GM23338 (cell line): ENCODE results near the gene LRRC17. TPM values are rescaled to one million over a fixed set of nuclear protein-coding genes. Genes with fewer than 3 reads are reported as not detected.

Experiments used
- ATAC-seq: fragments of 200-7000 bp; cut with Tn5 transposase; 3 replicates; pipeline ENCODE4 v1.9.1; 2020
- DNase-seq: peaks from one replicate; pipeline ENCODE4 v3.0.0-alpha.2; 2015; ENCODE audit warnings: low spot score
- H2AFZ ChIP-seq: fragments of 200-600 bp; sonication (generic); 2 replicates; pipeline ENCODE4 v1.8.0; 2016; ENCODE audit warnings: antibody characterized with exemption, mild to moderate bottlenecking, moderate library complexity
- H3F3A ChIP-seq: fragments of 200-600 bp; sonication (generic); replicated peaks from 2 replicates; pipeline ENCODE4 v1.8.0; 2017; ENCODE audit warnings: antibody characterized with exemption, mixed run types, low read depth
- H3K27ac ChIP-seq: fragments of 200-600 bp; sonication (generic); 2 replicates; pipeline ENCODE4 v1.6.1; 2016; ENCODE audit warnings: low read depth
- H3K27me3 ChIP-seq: fragments of 200-600 bp; sonication (generic); 2 replicates; pipeline ENCODE4 v1.8.0; 2016; ENCODE audit warnings: mild to moderate bottlenecking, mixed run types, moderate library complexity; ENCODE audit not compliant: insufficient read depth
- H3K36me3 ChIP-seq: fragments of 200-600 bp; sonication (generic); 2 replicates; pipeline ENCODE4 v1.8.0; 2016; ENCODE audit warnings: mild to moderate bottlenecking; ENCODE audit not compliant: insufficient read depth
- H3K4me1 ChIP-seq: fragments of 200-600 bp; sonication (generic); 2 replicates; pipeline ENCODE4 v1.8.0; 2016; ENCODE audit warnings: mild to moderate bottlenecking, moderate library complexity; ENCODE audit not compliant: insufficient read depth
- H3K4me2 ChIP-seq: fragments of 200-600 bp; sonication (generic); 2 replicates; pipeline ENCODE4 v1.7.1; 2017; ENCODE audit warnings: mixed run types
- H3K4me3 ChIP-seq: fragments of 200-600 bp; sonication (generic); 2 replicates; pipeline ENCODE4 v1.6.1; 2016; ENCODE audit warnings: mixed run types
- H3K79me2 ChIP-seq: fragments of 200-600 bp; sonication (generic); replicated peaks from 2 replicates; pipeline ENCODE4 v1.8.0; 2017; ENCODE audit warnings: mild to moderate bottlenecking; ENCODE audit not compliant: insufficient read depth
- H3K9me2 ChIP-seq: fragments of 200-600 bp; sonication (generic); 2 replicates; pipeline ENCODE4 v1.8.0; 2017; ENCODE audit not compliant: insufficient read depth
- H4K20me1 ChIP-seq: fragments of 200-600 bp; sonication (generic); replicated peaks from 2 replicates; pipeline ENCODE4 v1.8.0; 2017; ENCODE audit warnings: mild to moderate bottlenecking; ENCODE audit not compliant: insufficient read depth
- H3K27ac Mint-ChIP-seq: 2 replicates; pipeline ENCODE4 v1.8.0; 2020; ENCODE audit warnings: inconsistent platforms, mild to moderate bottlenecking, moderate library complexity, mixed read lengths
- H3K27me3 Mint-ChIP-seq: 3 replicates; pipeline ENCODE4 v1.8.0; 2022; ENCODE audit warnings: low read depth, mild to moderate bottlenecking, moderate library complexity, mixed read lengths, inconsistent platforms; ENCODE audit not compliant: insufficient read depth, poor library complexity
- H3K36me3 Mint-ChIP-seq: 3 replicates; pipeline ENCODE4 v1.8.0; 2021; ENCODE audit warnings: low read depth, mild to moderate bottlenecking, inconsistent platforms, moderate library complexity, mixed read lengths
- H3K4me1 Mint-ChIP-seq: 3 replicates; pipeline ENCODE4 v1.8.0; 2020; ENCODE audit warnings: mild to moderate bottlenecking, inconsistent platforms, mixed read lengths
- H3K4me3 Mint-ChIP-seq: 3 replicates; pipeline ENCODE4 v1.8.0; 2021; ENCODE audit warnings: moderate library complexity, mild to moderate bottlenecking, inconsistent platforms, mixed read lengths
- H3K9me3 Mint-ChIP-seq: 3 replicates; pipeline ENCODE4 v1.8.0; 2020; ENCODE audit warnings: moderate library complexity, mild to moderate bottlenecking, inconsistent platforms, mixed read lengths
- CREB1 ChIP-seq: fragments of 250-450 bp; sonication (Bioruptor Pico); IDR thresholded peaks from 2 replicates; pipeline ENCODE4 v1.5.0; 2020; ENCODE audit warnings: low read depth, mild to moderate bottlenecking, moderate library complexity
- EZH2 ChIP-seq: fragments of 200-600 bp; sonication (generic); IDR thresholded peaks from one replicate; pipeline ENCODE4 v1.8.0; 2017; ENCODE audit warnings: antibody characterized with exemption, mild to moderate bottlenecking, low read depth; ENCODE audit not compliant: unreplicated experiment
- EZH2phosphoT487 ChIP-seq: fragments of 200-600 bp; sonication (generic); IDR thresholded peaks from one replicate; pipeline ENCODE4 v1.8.1; 2018; ENCODE audit warnings: antibody characterized with exemption; ENCODE audit not compliant: unreplicated experiment
- JUNB ChIP-seq: IDR thresholded peaks from one replicate; pipeline ENCODE4 v1.6.1; 2016; ENCODE audit warnings: antibody characterized with exemption; ENCODE audit not compliant: unreplicated experiment
- NANOG ChIP-seq: IDR thresholded peaks from 2 replicates; pipeline ENCODE4 v1.6.1; 2016; ENCODE audit warnings: antibody characterized with exemption, borderline replicate concordance
- POLR2AphosphoS5 ChIP-seq: IDR thresholded peaks from 2 replicates; pipeline ENCODE4 v1.6.1; 2016; ENCODE audit warnings: antibody characterized with exemption, low read depth
- STAT1 ChIP-seq: IDR thresholded peaks from one replicate; pipeline ENCODE4 v1.6.1; 2016; ENCODE audit warnings: antibody characterized with exemption; ENCODE audit not compliant: unreplicated experiment
- ZNF114 ChIP-seq: fragments of 250-450 bp; sonication (Bioruptor Pico); IDR thresholded peaks from 2 replicates; pipeline ENCODE4 v1.5.0; 2020; ENCODE audit warnings: mild to moderate bottlenecking, moderate library complexity
- ZNF331 ChIP-seq: fragments of 250-450 bp; sonication (Bioruptor Pico); IDR thresholded peaks from 2 replicates; pipeline ENCODE4 v1.5.0; 2020; ENCODE audit warnings: low read depth, mild to moderate bottlenecking, moderate library complexity
- polyA plus RNA-seq: library from polyadenylated mRNA; unstranded; fragments of >200 nt; fragmentation: Nextera tagmentation; extraction: Ambion mirVana; gene quantifications from 2 replicates; pipeline ENCODE4 v1.2.1, GENCODE V29; 2016
- total RNA-seq: library from RNA; depleted of rRNA; stranded (reverse); fragments of >200 nt; shearing (Covaris generic); gene quantifications from 2 replicates; pipeline ENCODE4 v1.2.3, GENCODE V29; 2014
- TF ChIP-seq, protein P1 (sequence below): fragments of 250-450 bp; sonication (Bioruptor Pico); IDR thresholded peaks from 2 replicates; pipeline ENCODE4 v1.5.0; 2020; ENCODE audit warnings: mild to moderate bottlenecking, moderate library complexity
- TF ChIP-seq, protein P2 (sequence below): IDR thresholded peaks from one replicate; pipeline ENCODE4 v1.6.1; 2018; ENCODE audit warnings: antibody characterized with exemption; ENCODE audit not compliant: unreplicated experiment
- TF ChIP-seq, protein P3 (sequence below): IDR thresholded peaks from 2 replicates; pipeline ENCODE4 v1.6.1; 2016; ENCODE audit warnings: antibody characterized with exemption
- TF ChIP-seq, protein P4 (sequence below), 2 experiments: fragments of 200-600 bp in 1 of 2; sonication (generic) in 1 of 2; conservative IDR thresholded peaks; 2 replicates each; pipeline versions ENCODE4 v1.5.1 to v1.6.1; 2016 to 2017; ENCODE audit warnings: antibody characterized with exemption in 2 of 2, low read depth in 2 of 2, mild to moderate bottlenecking in 2 of 2, moderate library complexity in 1 of 2

The LRRC17 gene
- total and polyA plus RNA-seq, 2 experiments from 2014 or later: 2.8 to 3.1 TPM

DNA sequence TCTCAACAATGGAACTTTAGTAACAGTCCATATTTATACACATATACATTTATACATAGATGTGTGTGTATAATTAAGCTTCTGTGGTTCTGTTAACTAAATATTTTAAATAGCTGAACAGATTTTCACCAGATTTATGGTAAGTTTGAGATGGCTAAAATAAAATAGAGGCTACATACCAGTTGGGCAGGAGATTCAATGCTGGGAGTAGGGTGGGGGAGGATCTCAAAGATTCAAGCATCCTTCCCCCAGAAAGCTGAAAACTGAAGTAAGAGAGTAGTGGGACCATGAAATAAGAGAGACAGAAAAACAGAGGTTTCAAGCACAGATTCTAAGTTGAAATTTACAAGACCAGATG lies 14.0 kb downstream of the LRRC17 start:
- no peaks in the 10 kb centered on the region for H3K79me2 ChIP-seq
- ATAC-seq (no peak), DNase-seq (no peak)
- no peaks in the 10 kb centered on the region for H3K9me2 ChIP-seq
- H3F3A ChIP-seq: no peaks in the 10 kb centered on the region
- peaks cover 6% of the 10 kb centered on the region for H3K27me3 Mint-ChIP-seq
- no peak overlapping the region for H3K4me3 Mint-ChIP-seq
- H3K27ac ChIP-seq: no peak overlapping the region
- H3K27ac Mint-ChIP-seq: no peak overlapping the region
- no peaks in the 10 kb centered on the region for H3K9me3 Mint-ChIP-seq
- no peak overlapping the region for H2AFZ ChIP-seq
- H3K4me2 ChIP-seq: peak overlapping the region; percentile 64
- peaks cover 29% of the 10 kb centered on the region for H3K4me1 ChIP-seq
- no peak overlapping the region for H3K4me3 ChIP-seq
- no peaks in the 10 kb centered on the region for H3K36me3 ChIP-seq
- no peaks in the 10 kb centered on the region for H4K20me1 ChIP-seq
- peaks cover 20% of the 10 kb centered on the region for H3K4me1 Mint-ChIP-seq
- H3K27me3 ChIP-seq: no peaks in the 10 kb centered on the region
- 0 out of 3 replicates have a peak, but pooled peaks cover 3% of the 10 kb centered on the region for H3K36me3 Mint-ChIP-seq
- TF ChIP-seq, protein P1, sequence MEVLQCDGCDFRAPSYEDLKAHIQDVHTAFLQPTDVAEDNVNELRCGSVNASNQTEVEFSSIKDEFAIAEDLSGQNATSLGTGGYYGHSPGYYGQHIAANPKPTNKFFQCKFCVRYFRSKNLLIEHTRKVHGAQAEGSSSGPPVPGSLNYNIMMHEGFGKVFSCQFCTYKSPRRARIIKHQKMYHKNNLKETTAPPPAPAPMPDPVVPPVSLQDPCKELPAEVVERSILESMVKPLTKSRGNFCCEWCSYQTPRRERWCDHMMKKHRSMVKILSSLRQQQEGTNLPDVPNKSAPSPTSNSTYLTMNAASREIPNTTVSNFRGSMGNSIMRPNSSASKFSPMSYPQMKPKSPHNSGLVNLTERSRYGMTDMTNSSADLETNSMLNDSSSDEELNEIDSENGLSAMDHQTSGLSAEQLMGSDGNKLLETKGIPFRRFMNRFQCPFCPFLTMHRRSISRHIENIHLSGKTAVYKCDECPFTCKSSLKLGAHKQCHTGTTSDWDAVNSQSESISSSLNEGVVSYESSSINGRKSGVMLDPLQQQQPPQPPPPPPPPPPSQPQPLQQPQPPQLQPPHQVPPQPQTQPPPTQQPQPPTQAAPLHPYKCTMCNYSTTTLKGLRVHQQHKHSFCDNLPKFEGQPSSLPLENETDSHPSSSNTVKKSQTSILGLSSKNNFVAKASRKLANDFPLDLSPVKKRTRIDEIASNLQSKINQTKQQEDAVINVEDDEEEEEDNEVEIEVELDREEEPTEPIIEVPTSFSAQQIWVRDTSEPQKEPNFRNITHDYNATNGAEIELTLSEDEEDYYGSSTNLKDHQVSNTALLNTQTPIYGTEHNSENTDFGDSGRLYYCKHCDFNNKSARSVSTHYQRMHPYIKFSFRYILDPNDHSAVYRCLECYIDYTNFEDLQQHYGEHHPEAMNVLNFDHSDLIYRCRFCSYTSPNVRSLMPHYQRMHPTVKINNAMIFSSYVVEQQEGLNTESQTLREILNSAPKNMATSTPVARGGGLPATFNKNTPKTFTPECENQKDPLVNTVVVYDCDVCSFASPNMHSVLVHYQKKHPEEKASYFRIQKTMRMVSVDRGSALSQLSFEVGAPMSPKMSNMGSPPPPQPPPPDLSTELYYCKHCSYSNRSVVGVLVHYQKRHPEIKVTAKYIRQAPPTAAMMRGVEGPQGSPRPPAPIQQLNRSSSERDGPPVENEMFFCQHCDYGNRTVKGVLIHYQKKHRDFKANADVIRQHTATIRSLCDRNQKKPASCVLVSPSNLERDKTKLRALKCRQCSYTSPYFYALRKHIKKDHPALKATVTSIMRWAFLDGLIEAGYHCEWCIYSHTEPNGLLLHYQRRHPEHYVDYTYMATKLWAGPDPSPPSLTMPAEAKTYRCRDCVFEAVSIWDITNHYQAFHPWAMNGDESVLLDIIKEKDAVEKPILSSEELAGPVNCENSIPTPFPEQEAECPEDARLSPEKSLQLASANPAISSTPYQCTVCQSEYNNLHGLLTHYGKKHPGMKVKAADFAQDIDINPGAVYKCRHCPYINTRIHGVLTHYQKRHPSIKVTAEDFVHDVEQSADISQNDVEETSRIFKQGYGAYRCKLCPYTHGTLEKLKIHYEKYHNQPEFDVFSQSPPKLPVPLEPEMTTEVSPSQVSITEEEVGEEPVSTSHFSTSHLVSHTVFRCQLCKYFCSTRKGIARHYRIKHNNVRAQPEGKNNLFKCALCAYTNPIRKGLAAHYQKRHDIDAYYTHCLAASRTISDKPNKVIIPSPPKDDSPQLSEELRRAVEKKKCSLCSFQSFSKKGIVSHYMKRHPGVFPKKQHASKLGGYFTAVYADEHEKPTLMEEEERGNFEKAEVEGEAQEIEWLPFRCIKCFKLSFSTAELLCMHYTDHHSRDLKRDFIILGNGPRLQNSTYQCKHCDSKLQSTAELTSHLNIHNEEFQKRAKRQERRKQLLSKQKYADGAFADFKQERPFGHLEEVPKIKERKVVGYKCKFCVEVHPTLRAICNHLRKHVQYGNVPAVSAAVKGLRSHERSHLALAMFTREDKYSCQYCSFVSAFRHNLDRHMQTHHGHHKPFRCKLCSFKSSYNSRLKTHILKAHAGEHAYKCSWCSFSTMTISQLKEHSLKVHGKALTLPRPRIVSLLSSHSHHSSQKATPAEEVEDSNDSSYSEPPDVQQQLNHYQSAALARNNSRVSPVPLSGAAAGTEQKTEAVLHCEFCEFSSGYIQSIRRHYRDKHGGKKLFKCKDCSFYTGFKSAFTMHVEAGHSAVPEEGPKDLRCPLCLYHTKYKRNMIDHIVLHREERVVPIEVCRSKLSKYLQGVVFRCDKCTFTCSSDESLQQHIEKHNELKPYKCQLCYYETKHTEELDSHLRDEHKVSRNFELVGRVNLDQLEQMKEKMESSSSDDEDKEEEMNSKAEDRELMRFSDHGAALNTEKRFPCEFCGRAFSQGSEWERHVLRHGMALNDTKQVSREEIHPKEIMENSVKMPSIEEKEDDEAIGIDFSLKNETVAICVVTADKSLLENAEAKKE (CRISPR knock-in tag): no peak
- no peak for TF ChIP-seq JUNB
- TF ChIP-seq ZNF114 (CRISPR knock-in tag): no peak
- TF ChIP-seq CREB1: no peak
- no peak for TF ChIP-seq EZH2phosphoT487
- TF ChIP-seq, protein P2, sequence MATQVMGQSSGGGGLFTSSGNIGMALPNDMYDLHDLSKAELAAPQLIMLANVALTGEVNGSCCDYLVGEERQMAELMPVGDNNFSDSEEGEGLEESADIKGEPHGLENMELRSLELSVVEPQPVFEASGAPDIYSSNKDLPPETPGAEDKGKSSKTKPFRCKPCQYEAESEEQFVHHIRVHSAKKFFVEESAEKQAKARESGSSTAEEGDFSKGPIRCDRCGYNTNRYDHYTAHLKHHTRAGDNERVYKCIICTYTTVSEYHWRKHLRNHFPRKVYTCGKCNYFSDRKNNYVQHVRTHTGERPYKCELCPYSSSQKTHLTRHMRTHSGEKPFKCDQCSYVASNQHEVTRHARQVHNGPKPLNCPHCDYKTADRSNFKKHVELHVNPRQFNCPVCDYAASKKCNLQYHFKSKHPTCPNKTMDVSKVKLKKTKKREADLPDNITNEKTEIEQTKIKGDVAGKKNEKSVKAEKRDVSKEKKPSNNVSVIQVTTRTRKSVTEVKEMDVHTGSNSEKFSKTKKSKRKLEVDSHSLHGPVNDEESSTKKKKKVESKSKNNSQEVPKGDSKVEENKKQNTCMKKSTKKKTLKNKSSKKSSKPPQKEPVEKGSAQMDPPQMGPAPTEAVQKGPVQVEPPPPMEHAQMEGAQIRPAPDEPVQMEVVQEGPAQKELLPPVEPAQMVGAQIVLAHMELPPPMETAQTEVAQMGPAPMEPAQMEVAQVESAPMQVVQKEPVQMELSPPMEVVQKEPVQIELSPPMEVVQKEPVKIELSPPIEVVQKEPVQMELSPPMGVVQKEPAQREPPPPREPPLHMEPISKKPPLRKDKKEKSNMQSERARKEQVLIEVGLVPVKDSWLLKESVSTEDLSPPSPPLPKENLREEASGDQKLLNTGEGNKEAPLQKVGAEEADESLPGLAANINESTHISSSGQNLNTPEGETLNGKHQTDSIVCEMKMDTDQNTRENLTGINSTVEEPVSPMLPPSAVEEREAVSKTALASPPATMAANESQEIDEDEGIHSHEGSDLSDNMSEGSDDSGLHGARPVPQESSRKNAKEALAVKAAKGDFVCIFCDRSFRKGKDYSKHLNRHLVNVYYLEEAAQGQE: no peak
- no peak for TF ChIP-seq EZH2
- TF ChIP-seq, protein P3, sequence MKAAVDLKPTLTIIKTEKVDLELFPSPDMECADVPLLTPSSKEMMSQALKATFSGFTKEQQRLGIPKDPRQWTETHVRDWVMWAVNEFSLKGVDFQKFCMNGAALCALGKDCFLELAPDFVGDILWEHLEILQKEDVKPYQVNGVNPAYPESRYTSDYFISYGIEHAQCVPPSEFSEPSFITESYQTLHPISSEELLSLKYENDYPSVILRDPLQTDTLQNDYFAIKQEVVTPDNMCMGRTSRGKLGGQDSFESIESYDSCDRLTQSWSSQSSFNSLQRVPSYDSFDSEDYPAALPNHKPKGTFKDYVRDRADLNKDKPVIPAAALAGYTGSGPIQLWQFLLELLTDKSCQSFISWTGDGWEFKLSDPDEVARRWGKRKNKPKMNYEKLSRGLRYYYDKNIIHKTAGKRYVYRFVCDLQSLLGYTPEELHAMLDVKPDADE: no peak; the same call in 1 of the 2 replicates
- no peak for TF ChIP-seq POLR2AphosphoS5
- TF ChIP-seq ZNF331 (CRISPR knock-in tag): no peak
- no peak for TF ChIP-seq STAT1
- TF ChIP-seq, protein P4, sequence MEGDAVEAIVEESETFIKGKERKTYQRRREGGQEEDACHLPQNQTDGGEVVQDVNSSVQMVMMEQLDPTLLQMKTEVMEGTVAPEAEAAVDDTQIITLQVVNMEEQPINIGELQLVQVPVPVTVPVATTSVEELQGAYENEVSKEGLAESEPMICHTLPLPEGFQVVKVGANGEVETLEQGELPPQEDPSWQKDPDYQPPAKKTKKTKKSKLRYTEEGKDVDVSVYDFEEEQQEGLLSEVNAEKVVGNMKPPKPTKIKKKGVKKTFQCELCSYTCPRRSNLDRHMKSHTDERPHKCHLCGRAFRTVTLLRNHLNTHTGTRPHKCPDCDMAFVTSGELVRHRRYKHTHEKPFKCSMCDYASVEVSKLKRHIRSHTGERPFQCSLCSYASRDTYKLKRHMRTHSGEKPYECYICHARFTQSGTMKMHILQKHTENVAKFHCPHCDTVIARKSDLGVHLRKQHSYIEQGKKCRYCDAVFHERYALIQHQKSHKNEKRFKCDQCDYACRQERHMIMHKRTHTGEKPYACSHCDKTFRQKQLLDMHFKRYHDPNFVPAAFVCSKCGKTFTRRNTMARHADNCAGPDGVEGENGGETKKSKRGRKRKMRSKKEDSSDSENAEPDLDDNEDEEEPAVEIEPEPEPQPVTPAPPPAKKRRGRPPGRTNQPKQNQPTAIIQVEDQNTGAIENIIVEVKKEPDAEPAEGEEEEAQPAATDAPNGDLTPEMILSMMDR (conservative IDR thresholded peaks at IDR 0.05; ENCODE audit: low read depth in 2 of 2): no peak
- no peak for TF ChIP-seq NANOG
